Measurements from ENCODE around the gene C3orf33. TPM values are rescaled to one million over a fixed set of nuclear protein-coding genes. Genes with fewer than 3 reads are reported as not detected.
"Not testable (repeated sequence)": the region's sequence is repeated elsewhere in the genome, so short reads cannot be mapped to it uniquely, and the experiment has no call there.

C3orf33 gene
- polyA plus RNA-seq, 2 of the 4 experiments (the other 2 are of a cell fraction), result 8.3 to 11.1 TPM

DNA sequence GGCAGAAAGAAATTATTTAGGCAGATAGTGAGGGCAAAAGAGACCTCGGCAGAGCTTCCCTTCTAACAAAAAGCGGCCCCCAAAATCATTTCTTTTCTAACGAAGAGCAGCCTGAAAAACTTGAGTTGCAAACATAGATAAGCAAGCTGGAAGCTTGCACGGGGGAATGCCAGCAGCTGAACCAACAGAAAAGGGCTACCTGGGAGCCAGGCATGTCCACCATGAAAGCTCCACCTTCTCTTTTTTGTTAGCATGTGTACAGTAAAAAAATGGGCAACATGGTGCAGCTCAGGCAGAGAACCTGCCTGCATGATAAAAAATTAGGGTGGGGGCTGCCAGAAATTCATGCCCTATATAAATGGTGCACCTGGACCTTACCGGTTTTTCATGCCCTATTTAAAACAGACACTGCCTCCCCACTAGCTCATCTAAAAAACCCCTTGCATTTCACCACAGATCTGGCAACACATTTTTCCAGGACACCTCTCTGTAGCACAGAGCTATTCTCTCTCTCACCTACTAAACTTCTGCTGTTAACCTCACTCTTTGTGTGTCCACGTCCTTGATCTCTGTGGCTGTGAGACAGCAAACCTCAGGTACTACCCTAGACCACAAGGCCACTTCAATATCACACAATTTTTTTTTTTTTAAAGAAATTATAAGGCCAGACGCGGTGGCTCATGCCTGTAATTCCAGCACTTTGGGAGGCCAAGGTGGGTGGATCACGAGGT, 29.4 kb upstream of the C3orf33 start:
- no peak for FAIRE-seq
- WGBS (ENCODE audit: missing lambda C conversion rate), result 87% methylated on average over 9 of the region's 9 CpGs
- POLR2A ChIA-PET, result no interaction called here

DNA sequence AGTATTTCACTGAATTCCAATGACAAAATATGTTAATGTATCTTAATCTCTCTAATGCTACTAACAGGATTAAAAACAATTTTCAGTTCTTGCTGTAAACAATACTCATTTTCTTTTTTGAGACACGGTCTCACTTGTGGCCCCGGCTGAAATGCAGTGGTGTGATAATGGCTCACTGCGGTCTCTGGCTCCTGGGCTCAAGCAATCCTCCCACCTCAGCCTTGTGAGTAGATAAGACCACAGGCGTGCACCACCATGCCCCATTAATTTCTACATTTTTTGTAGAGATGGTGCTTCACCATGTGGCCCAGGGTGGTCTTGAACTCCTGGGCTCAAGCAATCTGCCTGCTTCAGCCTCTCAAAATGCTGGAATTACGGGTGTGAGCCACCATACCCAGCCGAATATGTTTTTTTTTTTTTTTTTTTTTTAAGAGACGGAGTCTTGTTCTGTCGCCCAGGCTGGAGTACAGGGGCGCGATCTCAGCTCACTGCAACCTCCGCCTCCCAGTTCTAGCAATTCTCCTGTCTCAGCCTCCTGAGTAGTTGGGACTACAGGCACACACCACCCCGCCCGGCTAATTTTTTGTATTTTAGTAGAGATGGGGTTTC, 22.5 kb upstream of the C3orf33 start:
- H3K4me3 ChIP-seq; H3K9me3 ChIP-seq; H3K27ac ChIP-seq; POLR2A ChIA-PET; FAIRE-seq; ATAC-seq; H3K4me2 ChIP-seq; H3K4me1 ChIP-seq; DNase-seq (ENCODE audit: low read depth in 1 of 2, low spot score in 1 of 2): not testable (repeated sequence)
- CTCF ChIA-PET, result interaction anchor here (1.6 kb wide), 1 partner anchor 23 kb away, joined by 13 read pairs; the partner anchor contains the start of gene C3orf33
- 91% methylated on average over 13 of the region's 13 CpGs for WGBS (ENCODE audit: missing lambda C conversion rate)

More for the DNA sequence above, 29.4 kb upstream of the C3orf33 start:
- no peak overlapping the region for H3K4me2 ChIP-seq
- CTCF ChIA-PET, result interaction anchor here (0.6 to 1.5 kb wide), 3 partner anchors 29 to 124 kb away, joined by 3 to 9 read pairs (median 3); partner anchors contain the start of gene C3orf33
- H3K4me3 ChIP-seq, result no peak overlapping the region
- no peaks in the 10 kb centered on the region for H3K9me3 ChIP-seq
- no peak for ATAC-seq
- DNase-seq (ENCODE audit: low read depth in 1 of 2, low spot score in 1 of 2), result no peak
- TF ChIP-seq KDM1A (IDR thresholded peaks at IDR 0.05; ENCODE audit: low read depth) (no peak), BHLHE40 (IDR thresholded peaks at IDR 0.05; ENCODE audit: low read depth, low read length) (no peak), CTCF (IDR thresholded peaks at IDR 0.05) (no peak), FOSB (CRISPR knock-in tag; IDR thresholded peaks at IDR 0.05) (no peak), SMC3 (IDR thresholded peaks at IDR 0.05) (no peak), USF2 (IDR thresholded peaks at IDR 0.05) (no peak), CBX2 (IDR thresholded peaks at IDR 0.05; ENCODE audit: borderline replicate concordance, low read depth) (no peak), HEYL (CRISPR knock-in tag; IDR thresholded peaks at IDR 0.05) (no peak)
- TF ChIP-seq, protein P1, sequence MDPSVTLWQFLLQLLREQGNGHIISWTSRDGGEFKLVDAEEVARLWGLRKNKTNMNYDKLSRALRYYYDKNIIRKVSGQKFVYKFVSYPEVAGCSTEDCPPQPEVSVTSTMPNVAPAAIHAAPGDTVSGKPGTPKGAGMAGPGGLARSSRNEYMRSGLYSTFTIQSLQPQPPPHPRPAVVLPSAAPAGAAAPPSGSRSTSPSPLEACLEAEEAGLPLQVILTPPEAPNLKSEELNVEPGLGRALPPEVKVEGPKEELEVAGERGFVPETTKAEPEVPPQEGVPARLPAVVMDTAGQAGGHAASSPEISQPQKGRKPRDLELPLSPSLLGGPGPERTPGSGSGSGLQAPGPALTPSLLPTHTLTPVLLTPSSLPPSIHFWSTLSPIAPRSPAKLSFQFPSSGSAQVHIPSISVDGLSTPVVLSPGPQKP (IDR thresholded peaks at IDR 0.05; ENCODE audit: low read depth, low read length), result no peak
- no peak overlapping the region for H3K27ac ChIP-seq
- no peaks in the 10 kb centered on the region for H3K4me1 ChIP-seq

- ChIA-PET CTCF (interaction anchor here (3.9 kb wide), 1 partner anchor 10 kb away, joined by 33 read pairs; the partner anchor contains the start of gene C3orf33), POLR2A (no interaction called here)
- ATAC-seq, result no peak
- no peak overlapping the region for H3K4me2 ChIP-seq
- no peak overlapping the region for H3K4me3 ChIP-seq
- no peaks in the 10 kb centered on the region for H3K4me1 ChIP-seq
- DNase-seq (ENCODE audit: low read depth in 1 of 2, low spot score in 1 of 2), result no peak
- TF ChIP-seq EHMT2 (IDR thresholded peaks at IDR 0.05; ENCODE audit: low read depth) (no peak), FOSB (CRISPR knock-in tag; IDR thresholded peaks at IDR 0.05) (no peak), NFE2L2 (conservative IDR thresholded peaks at IDR 0.05; ENCODE audit: low read length) (no peak), CBX2 (IDR thresholded peaks at IDR 0.05; ENCODE audit: borderline replicate concordance, low read depth) (no peak), RNF2 (IDR thresholded peaks at IDR 0.05; ENCODE audit: borderline replicate concordance, low read depth) (no peak), KDM1A (IDR thresholded peaks at IDR 0.05; ENCODE audit: low read depth) (no peak), REST (IDR thresholded peaks at IDR 0.05) (no peak), MAZ (IDR thresholded peaks at IDR 0.05; ENCODE audit: borderline replicate concordance, low read depth, low read length) (no peak), CTCF (IDR thresholded peaks at IDR 0.05) (no peak), JUN (IDR thresholded peaks at IDR 0.05) (no peak)
- TF ChIP-seq, protein P2, sequence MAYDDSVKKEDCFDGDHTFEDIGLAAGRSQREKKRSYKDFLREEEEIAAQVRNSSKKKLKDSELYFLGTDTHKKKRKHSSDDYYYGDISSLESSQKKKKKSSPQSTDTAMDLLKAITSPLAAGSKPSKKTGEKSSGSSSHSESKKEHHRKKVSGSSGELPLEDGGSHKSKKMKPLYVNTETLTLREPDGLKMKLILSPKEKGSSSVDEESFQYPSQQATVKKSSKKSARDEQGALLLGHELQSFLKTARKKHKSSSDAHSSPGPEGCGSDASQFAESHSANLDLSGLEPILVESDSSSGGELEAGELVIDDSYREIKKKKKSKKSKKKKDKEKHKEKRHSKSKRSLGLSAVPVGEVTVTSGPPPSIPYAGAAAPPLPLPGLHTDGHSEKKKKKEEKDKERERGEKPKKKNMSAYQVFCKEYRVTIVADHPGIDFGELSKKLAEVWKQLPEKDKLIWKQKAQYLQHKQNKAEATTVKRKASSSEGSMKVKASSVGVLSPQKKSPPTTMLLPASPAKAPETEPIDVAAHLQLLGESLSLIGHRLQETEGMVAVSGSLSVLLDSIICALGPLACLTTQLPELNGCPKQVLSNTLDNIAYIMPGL (CRISPR knock-in tag; IDR thresholded peaks at IDR 0.05; ENCODE audit: borderline replicate concordance), result no peak
- FAIRE-seq, result no peak
- no peaks in the 10 kb centered on the region for H3K9me3 ChIP-seq
- H3K27ac ChIP-seq, result no peak overlapping the region
Observed at GRCh38 chr3:155815030-155815545, 9.0 kb upstream of the C3orf33 start.

Data from A549 (cell line).